Adrenal gland (tissue), 19 donors: ENCODE data around the gene SEMG1. TPM values are rescaled to one million over a fixed set of nuclear protein-coding genes. Genes with fewer than 3 reads are reported as not detected.

Experiments used
- DNase-seq, 7 donors: peaks; one replicate each; pipeline ENCODE4 v3.0.0-alpha.2; 2019 to 2020
- H3K27ac ChIP-seq, 5 donors: fragments of 200-600 bp; sonication (generic) in 4 of 5; 1 replicate in 3 of 5; 2 replicates in 2 of 5; pipeline versions ENCODE4 v1.5.1 to v1.8.0; 2016 to 2020; ENCODE audit warnings: mild to moderate bottlenecking in 1 of 5
- H3K27me3 ChIP-seq: fragments of 200-600 bp; 2 replicates; pipeline ENCODE4 v1.8.0; 2021
- H3K36me3 ChIP-seq, 2 donors: fragments of 200-600 bp; replicated peaks in 1 of 2; 1 replicate in 1 of 2; 2 replicates in 1 of 2; pipeline versions ENCODE4 v1.5.1 to v1.8.0; 2018 to 2022
- H3K4me1 ChIP-seq, 2 donors: fragments of 200-600 bp; replicated peaks in 1 of 2; 1 replicate in 1 of 2; 2 replicates in 1 of 2; pipeline versions ENCODE4 v1.5.1 to v1.8.0; 2018 to 2021
- H3K4me3 ChIP-seq, 4 donors: fragments of 200-600 bp; sonication (generic) in 3 of 4; one replicate each; pipeline ENCODE4 v1.5.1; 2016 to 2018
- H3K9me3 ChIP-seq, 3 donors: fragments of 200-600 bp; sonication (generic) in 1 of 3; replicated peaks in 1 of 3; 1 replicate in 2 of 3; 2 replicates in 1 of 3; pipeline versions ENCODE4 v1.5.1 to v1.8.0; 2016 to 2021
- POLR2A ChIP-seq, 2 donors: fragments of 450-650 bp; IDR thresholded peaks; one replicate each; pipeline ENCODE4 v1.6.1; 2017; ENCODE audit warnings: antibody characterized with exemption in 2 of 2, mild to moderate bottlenecking in 2 of 2, moderate library complexity in 1 of 2
- WGBS, 4 donors: extraction: QIAGEN DNeasy Blood & Tissue Kit in 2 of 4; methylation state at CpG; one replicate each; pipeline versions ENCODE4 v1.1.5 to v1.1.7; 2013 to 2017; 5-methylcytosine and 5-hydroxymethylcytosine counted together
- intact Hi-C, 2 donors: fragments of 100-400 bp; cut with DNase I; formaldehyde crosslinking; loops; one replicate each; pipeline versions ENCODE4 v1.14.1 to v1.15.0; 2022 to 2023
- long read RNA-seq, 10 donors: library from polyadenylated mRNA in 3 of 10; unstranded in 2 of 10; stranded (forward) in 1 of 10; transcript quantifications; one replicate each; pipeline ENCODE4 v2.0.0 and lab custom pipeline, GENCODE V29; 2021 to 2026
- polyA plus RNA-seq, 3 donors: library from polyadenylated mRNA; stranded (reverse); fragments of 200-250 nt in 2 of 3; fragments of 350-450 nt in 1 of 3; fragmentation: Illumina TruSeq in 1 of 3; extraction: RNeasy Lipid Tissue Mini Kit (QIAGEN cat#74804) in 1 of 3; gene quantifications; one replicate each; pipeline ENCODE4 v1.2.3, GENCODE V29; 2013 to 2014
- total RNA-seq, 9 donors: library from RNA; depleted of rRNA in 4 of 9; stranded (reverse); fragments of >200 nt in 4 of 9; fragments of 120-200 nt in 1 of 9; fragmentation: NEBNext Ultra II Directional in 1 of 9; extraction: Animal tissue kit (Norgen Biotek cat#: 25700) in 1 of 9; gene quantifications; one replicate each; pipeline versions ENCODE4 v1.1.0 to v1.2.4, GENCODE V29; 2013 to 2023
- TF ChIP-seq, protein P1 (sequence below), 6 experiments: fragments of 450-650 bp in 4 of 6; fragments of 200-600 bp in 2 of 6; sonication (generic) in 1 of 6; IDR thresholded peaks; 1 replicate in 5 of 6; 2 replicates in 1 of 6; pipeline versions ENCODE4 v1.5.1 to v1.8.0; 2016 to 2021; ENCODE audit warnings: antibody characterized with exemption in 6 of 6, mild to moderate bottlenecking in 2 of 6, moderate library complexity in 1 of 6
- donor health status: healthy with polysubstance abuse.
- donor health status: Bipolar disorder and iron deficiency.
- donor health status: DM: yes; HTN: yes; CAD: no.
- donor health status: DM: no; HTN: no; CAD: no.
- donor health status: DM: no; HTN: no; CAD: no.
- donor health status: DM: yes; HTN: yes; CAD: no.

SEMG1 gene, protein sequence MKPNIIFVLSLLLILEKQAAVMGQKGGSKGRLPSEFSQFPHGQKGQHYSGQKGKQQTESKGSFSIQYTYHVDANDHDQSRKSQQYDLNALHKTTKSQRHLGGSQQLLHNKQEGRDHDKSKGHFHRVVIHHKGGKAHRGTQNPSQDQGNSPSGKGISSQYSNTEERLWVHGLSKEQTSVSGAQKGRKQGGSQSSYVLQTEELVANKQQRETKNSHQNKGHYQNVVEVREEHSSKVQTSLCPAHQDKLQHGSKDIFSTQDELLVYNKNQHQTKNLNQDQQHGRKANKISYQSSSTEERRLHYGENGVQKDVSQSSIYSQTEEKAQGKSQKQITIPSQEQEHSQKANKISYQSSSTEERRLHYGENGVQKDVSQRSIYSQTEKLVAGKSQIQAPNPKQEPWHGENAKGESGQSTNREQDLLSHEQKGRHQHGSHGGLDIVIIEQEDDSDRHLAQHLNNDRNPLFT
- total RNA-seq (not detected), polyA plus RNA-seq (under 1 TPM in 1 of 3 donors, not detected in 2; 0.15 TPM)
- long read RNA-seq, donor 1: 0 reads
- long read RNA-seq, donor 2: 0 reads
- long read RNA-seq, donor 3: 0 reads
- long read RNA-seq, donor 4: 0 reads
- long read RNA-seq, donor 5: 0 reads
- long read RNA-seq, donor 6: 0 reads
- long read RNA-seq, donor 7: 0 reads
- long read RNA-seq, donor 8: 0 reads
- long read RNA-seq, donor 9: 0 reads
- long read RNA-seq, donor 10: 0 reads

DNA sequence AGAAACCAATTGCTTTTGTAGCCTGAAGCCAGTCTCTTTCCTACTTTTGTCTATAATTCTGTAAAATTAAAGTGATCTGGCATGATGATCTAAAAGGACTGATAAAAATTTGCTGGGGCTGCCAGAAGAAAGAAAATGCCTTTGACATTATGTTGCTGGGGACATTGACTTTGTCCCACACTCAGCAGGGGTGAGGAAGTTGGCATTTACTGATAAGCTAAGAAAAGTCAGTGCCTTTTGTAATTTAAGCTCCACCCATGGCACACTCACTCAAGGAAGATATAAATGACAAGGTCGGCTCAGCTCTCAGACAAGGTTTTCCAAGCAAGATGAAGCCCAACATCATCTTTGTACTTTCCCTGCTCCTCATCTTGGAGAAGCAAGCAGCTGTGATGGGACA, at the start of gene SEMG1:
TSS of gene SEMG1 (plus strand) at position 309 of the 400 bp plus-strand sequence. CDS start at position 330, 21 bp downstream.
- Histone ChIP-seq H3K36me3 (no peaks in the 10 kb centered on the region), H3K4me3 (no peak within 1 kb of the TSS), H3K27ac (no peak within 1 kb of the TSS), H3K4me1 (no peaks in the 10 kb centered on the region), H3K9me3 (no peaks in the 10 kb centered on the region), H3K27me3 (peaks cover 20% of the 10 kb centered on the region)
- DNase-seq: no peak
- TF ChIP-seq, protein P1, sequence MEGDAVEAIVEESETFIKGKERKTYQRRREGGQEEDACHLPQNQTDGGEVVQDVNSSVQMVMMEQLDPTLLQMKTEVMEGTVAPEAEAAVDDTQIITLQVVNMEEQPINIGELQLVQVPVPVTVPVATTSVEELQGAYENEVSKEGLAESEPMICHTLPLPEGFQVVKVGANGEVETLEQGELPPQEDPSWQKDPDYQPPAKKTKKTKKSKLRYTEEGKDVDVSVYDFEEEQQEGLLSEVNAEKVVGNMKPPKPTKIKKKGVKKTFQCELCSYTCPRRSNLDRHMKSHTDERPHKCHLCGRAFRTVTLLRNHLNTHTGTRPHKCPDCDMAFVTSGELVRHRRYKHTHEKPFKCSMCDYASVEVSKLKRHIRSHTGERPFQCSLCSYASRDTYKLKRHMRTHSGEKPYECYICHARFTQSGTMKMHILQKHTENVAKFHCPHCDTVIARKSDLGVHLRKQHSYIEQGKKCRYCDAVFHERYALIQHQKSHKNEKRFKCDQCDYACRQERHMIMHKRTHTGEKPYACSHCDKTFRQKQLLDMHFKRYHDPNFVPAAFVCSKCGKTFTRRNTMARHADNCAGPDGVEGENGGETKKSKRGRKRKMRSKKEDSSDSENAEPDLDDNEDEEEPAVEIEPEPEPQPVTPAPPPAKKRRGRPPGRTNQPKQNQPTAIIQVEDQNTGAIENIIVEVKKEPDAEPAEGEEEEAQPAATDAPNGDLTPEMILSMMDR (IDR thresholded peaks at IDR 0.05): no peak
- TF ChIP-seq POLR2A (IDR thresholded peaks at IDR 0.05): no peak
- 13 to 30% (median 25%) methylated on average over 1 of the region's 1 CpG for WGBS, 4 donors
- intact Hi-C loops: no loop called here

DNA sequence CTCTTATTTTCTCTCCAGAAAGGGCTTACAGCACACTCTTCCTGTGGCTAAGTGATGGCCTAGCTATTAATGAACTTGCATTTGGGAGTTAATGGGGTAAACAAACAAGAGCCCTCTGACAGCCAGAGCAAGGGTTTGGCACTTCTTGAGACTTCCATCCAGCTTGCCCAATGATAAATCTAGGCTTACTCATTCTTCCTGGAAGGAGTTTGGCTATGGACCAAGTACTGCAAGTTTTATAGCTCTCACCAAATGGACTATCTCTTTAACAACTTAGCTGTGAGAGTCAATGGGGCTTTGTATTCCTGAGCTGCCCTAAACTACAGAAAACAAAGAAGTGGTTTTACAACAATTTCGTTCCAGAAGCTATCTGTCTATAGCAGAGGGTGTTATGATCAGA, 48.9 kb upstream of the SEMG1 start:
- H3K4me1 ChIP-seq: no peaks in the 10 kb centered on the region
- 33 to 42% (median 37%) methylated on average over 1 of the region's 1 CpG for WGBS, 4 donors
- H3K36me3 ChIP-seq: no peaks in the 10 kb centered on the region
- intact Hi-C loops: no loop called here
- no peaks in the 10 kb centered on the region for H3K27me3 ChIP-seq
- peaks cover 0 to 11% (median 5%) of the 10 kb centered on the region in 3 donors for H3K9me3 ChIP-seq
- H3K4me3 ChIP-seq: no peak overlapping the region
- peak in 2 of 7 donors; percentile 17 to 23 for DNase-seq
- no peak overlapping the region for H3K27ac ChIP-seq
- TF ChIP-seq, protein P1 (IDR thresholded peaks at IDR 0.05): no peak
- no peak for TF ChIP-seq POLR2A (IDR thresholded peaks at IDR 0.05)

DNA sequence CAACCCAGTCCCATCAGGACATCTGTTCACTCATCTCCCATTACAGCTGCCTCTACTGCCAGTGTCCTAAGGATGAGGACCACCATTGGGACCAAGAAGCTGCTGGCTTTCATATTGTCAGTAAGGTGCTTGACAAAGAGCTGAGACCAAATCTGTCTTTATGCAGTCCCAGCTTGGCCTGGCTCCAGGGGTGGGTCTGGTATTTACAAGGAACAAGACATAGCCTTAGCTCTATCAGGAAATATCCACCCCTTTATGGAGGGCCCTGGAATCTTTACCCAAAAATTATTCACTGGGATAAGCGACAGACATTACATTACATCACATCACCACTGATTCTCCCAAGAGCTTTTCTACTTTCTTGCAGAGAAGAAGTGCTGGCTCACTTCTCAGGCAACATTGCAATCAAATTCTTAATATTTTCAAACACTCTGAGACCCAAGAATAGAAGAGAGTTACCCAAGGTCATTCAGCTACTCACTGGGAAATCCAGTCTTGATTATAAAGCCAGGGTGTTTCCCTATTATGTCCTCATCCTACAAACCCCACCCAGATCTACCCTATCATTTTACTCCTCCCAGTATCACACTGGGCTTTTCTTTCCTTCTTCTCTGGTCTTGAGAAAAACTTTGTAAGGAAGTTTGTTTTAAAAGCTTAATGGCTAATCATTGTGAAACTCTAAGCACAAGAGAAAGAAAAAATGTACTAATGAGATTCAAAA, 43.6 kb upstream of the SEMG1 start:
- Histone ChIP-seq H3K27me3 (peaks cover 5% of the 10 kb centered on the region), H3K36me3 (no peaks in the 10 kb centered on the region), H3K9me3 (peaks cover 0 to 11% (median 5%) of the 10 kb centered on the region in 3 donors), H3K4me3 (no peak overlapping the region), H3K27ac (no peak overlapping the region), H3K4me1 (no peaks in the 10 kb centered on the region)
- no peak for DNase-seq
- WGBS, 4 donors: 49 to 79% (median 57%) methylated on average over 1 of the region's 1 CpG
- TF ChIP-seq POLR2A (IDR thresholded peaks at IDR 0.05): no peak
- TF ChIP-seq, protein P1 (IDR thresholded peaks at IDR 0.05): no peak
- intact Hi-C loops: no loop called here

DNA sequence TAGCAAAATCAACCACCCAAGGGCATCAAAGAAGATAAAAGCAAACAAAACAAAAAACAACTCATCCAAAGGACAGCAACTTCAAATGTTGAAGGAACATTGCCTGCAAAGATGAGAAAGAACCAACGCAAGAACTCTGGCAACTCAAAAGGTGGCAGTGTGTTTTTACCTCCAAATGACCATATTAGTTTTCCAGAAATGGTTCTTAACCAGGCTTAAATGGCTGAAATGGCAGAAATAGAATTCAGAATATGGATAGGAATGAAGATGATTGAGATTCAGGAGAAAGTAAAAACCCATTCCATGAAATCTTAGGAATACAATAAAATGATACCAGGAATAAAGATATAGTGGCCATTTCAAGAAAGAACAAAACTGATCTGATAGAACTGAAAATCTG, 41.9 kb upstream of the SEMG1 start:
- intact Hi-C loops: no loop called here
- no peak overlapping the region for H3K27ac ChIP-seq
- H3K9me3 ChIP-seq: peaks cover 0 to 4% (median 0%) of the 10 kb centered on the region in 3 donors
- H3K4me3 ChIP-seq: no peak overlapping the region
- no peaks in the 10 kb centered on the region for H3K4me1 ChIP-seq
- WGBS, 4 donors: 70 to 88% (median 83%) methylated on average over 1 of the region's 1 CpG
- peaks cover 5% of the 10 kb centered on the region for H3K27me3 ChIP-seq
- TF ChIP-seq, protein P1 (IDR thresholded peaks at IDR 0.05): no peak
- TF ChIP-seq POLR2A (IDR thresholded peaks at IDR 0.05): no peak
- no peak for DNase-seq
- H3K36me3 ChIP-seq: no peaks in the 10 kb centered on the region
